Measurements from ENCODE around the gene GTF2F2.
"Not testable (repeated sequence)": the region's sequence is repeated elsewhere in the genome, so short reads cannot be mapped to it uniquely, and the experiment has no call there.

GRCh38 chr13:45244736-45245135, 124.4 kb downstream of the GTF2F2 start:
- not testable (repeated sequence) for TF ChIP-seq TEAD4 (CRISPR knock-in tag; IDR thresholded peaks at IDR 0.05); NFE2L1 (CRISPR knock-in tag; IDR thresholded peaks at IDR 0.05); JUN (CRISPR knock-in tag; IDR thresholded peaks at IDR 0.05); CTCF (IDR thresholded peaks at IDR 0.05); MAX (CRISPR knock-in tag; IDR thresholded peaks at IDR 0.05); ESRRA (CRISPR knock-in tag; IDR thresholded peaks at IDR 0.05; ENCODE audit: borderline replicate concordance); MYBL2 (CRISPR knock-in tag; IDR thresholded peaks at IDR 0.05)

Measured in WTC11 (cell line).